Prostate gland (tissue), 2 donors: ENCODE results near the gene TMEM87A.

Experiments
- CTCF ChIP-seq, 4 experiments: fragments of 200-600 bp in 2 of 4; fragments of 450-650 bp in 2 of 4; sonication (generic) in 2 of 4; IDR thresholded peaks; 1 replicate in 3 of 4; 2 replicates in 1 of 4; pipeline ENCODE4 v1.5.1; 2016 to 2019; ENCODE audit warnings: antibody characterized with exemption in 4 of 4, mild to moderate bottlenecking in 2 of 4, moderate library complexity in 2 of 4
- POLR2A ChIP-seq: fragments of 450-650 bp; IDR thresholded peaks from one replicate; pipeline ENCODE4 v1.6.1; 2016; ENCODE audit warnings: antibody characterized with exemption, mild to moderate bottlenecking
- POLR2AphosphoS5 ChIP-seq: sonication (generic); formaldehyde crosslinking; IDR thresholded peaks from one replicate; pipeline ENCODE4 v1.6.1; 2017; ENCODE audit warnings: antibody characterized with exemption

DNA sequence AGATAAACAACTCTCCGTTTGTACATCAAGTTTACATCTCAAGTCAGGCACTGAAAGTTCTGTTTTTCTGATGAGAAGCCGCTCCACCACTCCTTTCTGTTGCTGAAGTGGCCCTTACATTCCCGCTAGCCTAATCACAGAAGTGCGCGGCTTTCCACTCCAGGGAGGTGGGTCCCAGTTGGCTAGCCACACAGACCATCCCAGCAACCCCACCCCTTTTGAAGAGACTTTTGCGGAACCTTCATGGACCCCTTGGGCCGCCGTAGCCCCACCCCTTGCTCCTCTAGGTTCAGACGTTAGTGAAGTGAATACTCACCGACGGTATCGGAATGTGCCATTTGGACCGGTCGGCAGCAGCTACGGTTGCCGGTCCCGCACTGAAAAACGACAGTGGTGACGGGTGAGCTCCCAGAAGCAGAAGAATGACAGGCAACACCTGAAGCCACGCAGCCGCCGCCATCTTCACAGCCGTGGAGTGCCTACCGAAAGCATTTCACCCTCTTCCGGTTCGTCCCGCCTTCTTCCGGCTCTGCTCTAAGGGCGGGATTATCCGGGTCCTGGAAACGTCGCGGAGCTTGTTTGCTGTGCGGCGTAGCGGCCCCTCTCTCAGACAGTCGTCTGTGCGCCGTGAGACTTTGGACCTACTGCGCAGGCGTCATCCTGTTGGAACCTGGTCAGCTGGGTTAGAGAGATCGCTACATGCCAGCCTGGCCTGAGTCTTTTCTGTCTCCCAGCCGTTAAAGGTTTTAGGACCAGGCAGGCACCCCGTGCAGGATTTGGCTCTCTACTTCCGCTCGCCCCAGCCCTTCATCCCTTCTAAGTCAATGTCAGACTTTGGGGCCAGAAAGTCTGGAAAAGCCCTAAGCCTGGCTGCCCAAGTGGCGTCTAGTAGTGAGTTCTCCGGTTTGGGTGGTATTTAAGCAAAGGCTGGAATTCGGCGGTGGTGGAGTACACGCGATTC, at the start of gene TMEM87A, which contains the start of gene GANC:
- TF ChIP-seq POLR2AphosphoS5: peak; percentile 94
- TF ChIP-seq CTCF (IDR thresholded peaks at IDR 0.05): peak in 1 of 4 experiments; percentile 4
- peak; percentile 81 for TF ChIP-seq POLR2A
